Measurements from ENCODE around the gene KRT72. TPM values are rescaled to one million over a fixed set of nuclear protein-coding genes. Genes with fewer than 3 reads are reported as not detected.
A peak's percentile ranks its signal among the peaks of the same experiment; 100 is the strongest.

The KRT72 gene
- total RNA-seq, result under 1 TPM in 2 of 6 donors, not detected in 4; 0.11 to 0.37 TPM

GRCh38 chr12:52600941-52601481 lies at the start of gene KRT72:
Gene KRT72, minus strand, starts transcription at chr12:52601463. Its CDS starts 11 bp downstream, at chr12:52601452.
- ATAC-seq (ENCODE audit: low FRiP score in 2 of 2) (peak in 1 of 2 donors; percentile 14), DNase-seq (peak in 1 of 2 donors; percentile 78)
- Histone ChIP-seq H3K4me1 (no peaks in the 10 kb centered on the region), H3K4me3 (no peak within 1 kb of the TSS), H3K9me3 (no peaks in the 10 kb centered on the region), H3K27ac (no peak within 1 kb of the TSS), H3K27me3 (peaks cover 0 to 15% (median 6%) of the 10 kb centered on the region in 4 donors), H3K36me3 (no peaks in the 10 kb centered on the region)
- WGBS, 2 donors, result 27 to 77% methylated on average over 14 to 30 of the region's 48 CpGs
- TF ChIP-seq EP300 (IDR thresholded peaks at IDR 0.05), result no peak
- TF ChIP-seq CTCF (IDR thresholded peaks at IDR 0.05), result no peak
- TF ChIP-seq POLR2A (IDR thresholded peaks at IDR 0.05), result no peak
- TF ChIP-seq POLR2AphosphoS5 (IDR thresholded peaks at IDR 0.05), result no peak

- H3K4me1 ChIP-seq, result no peaks in the 10 kb centered on the region
- H3K9me3 ChIP-seq, result no peaks in the 10 kb centered on the region
- no peak overlapping the region for H3K27ac ChIP-seq
- H3K27me3 ChIP-seq, result no peaks in the 10 kb centered on the region
- TF ChIP-seq CTCF (IDR thresholded peaks at IDR 0.05) (no peak), POLR2AphosphoS5 (IDR thresholded peaks at IDR 0.05) (no peak), EP300 (IDR thresholded peaks at IDR 0.05) (no peak), POLR2A (IDR thresholded peaks at IDR 0.05) (no peak)
- DNase-seq (no peak), ATAC-seq (ENCODE audit: low FRiP score in 2 of 2) (no peak)
- no peaks in the 10 kb centered on the region for H3K36me3 ChIP-seq
- WGBS, 2 donors, result 76 to 82% methylated on average over 11 to 12 of the region's 12 CpGs
- no peak overlapping the region for H3K4me3 ChIP-seq
These were observed 49.3 kb upstream of the KRT72 start for GRCh38 chr12:52650520-52651081.

- no peak for DNase-seq
- no peaks in the 10 kb centered on the region for H3K9me3 ChIP-seq
- H3K27ac ChIP-seq, result no peak overlapping the region
- no peaks in the 10 kb centered on the region for H3K27me3 ChIP-seq
- H3K4me1 ChIP-seq, result no peaks in the 10 kb centered on the region
- no peak overlapping the region for H3K4me3 ChIP-seq
- ATAC-seq (ENCODE audit: low FRiP score in 2 of 2), result no peak
- no peaks in the 10 kb centered on the region for H3K36me3 ChIP-seq
- WGBS, 2 donors, result 72 to 84% methylated on average over 6 of the region's 6 CpGs
- no peak for TF ChIP-seq POLR2A (IDR thresholded peaks at IDR 0.05)
- TF ChIP-seq EP300 (IDR thresholded peaks at IDR 0.05), result no peak
- TF ChIP-seq POLR2AphosphoS5 (IDR thresholded peaks at IDR 0.05), result no peak
- no peak for TF ChIP-seq CTCF (IDR thresholded peaks at IDR 0.05)
These were observed 47.8 kb upstream of the KRT72 start for GRCh38 chr12:52649066-52649465.

GRCh38 chr12:52648012-52648550 lies 46.8 kb upstream of the KRT72 start:
- Histone ChIP-seq H3K27ac (no peak overlapping the region), H3K4me3 (no peak overlapping the region), H3K27me3 (no peaks in the 10 kb centered on the region), H3K36me3 (no peaks in the 10 kb centered on the region), H3K9me3 (no peaks in the 10 kb centered on the region), H3K4me1 (no peaks in the 10 kb centered on the region)
- TF ChIP-seq POLR2A (IDR thresholded peaks at IDR 0.05) (no peak), POLR2AphosphoS5 (IDR thresholded peaks at IDR 0.05) (no peak), EP300 (IDR thresholded peaks at IDR 0.05) (no peak), CTCF (IDR thresholded peaks at IDR 0.05) (no peak)
- DNase-seq (no peak), ATAC-seq (ENCODE audit: low FRiP score in 2 of 2) (no peak)
- WGBS, 2 donors, result 95 to 97% methylated on average over 7 to 8 of the region's 8 CpGs
